Measurements from ENCODE around the gene GRB14.
"Not testable (repeated sequence)": the region's sequence is repeated elsewhere in the genome, so short reads cannot be mapped to it uniquely, and the experiment has no call there.

GRB14 gene

GRCh38 chr2:164642946-164643555 is 21.8 kb upstream of the GRB14 start:
- Histone ChIP-seq H3K4me3 (replicated peaks; ENCODE audit: insufficient read depth, low read length) (no peak overlapping the region), H3K27ac (replicated peaks) (no peak overlapping the region), H3K27me3 (ENCODE audit: insufficient read depth, poor library complexity, severe bottlenecking) (no peaks in the 10 kb centered on the region)
- no peak for TF ChIP-seq GABPA (IDR thresholded peaks at IDR 0.05; ENCODE audit: low read depth)
- DNase-seq (ENCODE audit: low read depth in 1 of 2, low spot score in 1 of 2) = no peak

GRCh38 chr2:164642268-164642667 is 21.0 kb upstream of the GRB14 start:
- Histone ChIP-seq H3K4me3 (replicated peaks; ENCODE audit: insufficient read depth, low read length) (no peak overlapping the region), H3K27ac (replicated peaks) (no peak overlapping the region), H3K27me3 (ENCODE audit: insufficient read depth, poor library complexity, severe bottlenecking) (no peaks in the 10 kb centered on the region)
- DNase-seq (ENCODE audit: low read depth in 1 of 2, low spot score in 1 of 2) = no peak
- TF ChIP-seq GABPA (IDR thresholded peaks at IDR 0.05; ENCODE audit: low read depth) (no peak), POLR2AphosphoS5 (IDR thresholded peaks at IDR 0.05; ENCODE audit: low read depth) (no peak), CTCF (IDR thresholded peaks at IDR 0.05; ENCODE audit: insufficient read depth, low read length) (no peak), SPI1 (IDR thresholded peaks at IDR 0.05; ENCODE audit: borderline replicate concordance, low read depth) (no peak), REST (IDR thresholded peaks at IDR 0.05; ENCODE audit: insufficient replicate concordance, low read depth) (no peak)

GRCh38 chr2:164628319-164628718 is 7.0 kb upstream of the GRB14 start:
- not testable (repeated sequence) for H3K4me3 ChIP-seq (replicated peaks; ENCODE audit: insufficient read depth, low read length); DNase-seq (ENCODE audit: low read depth in 1 of 2, low spot score in 1 of 2); H3K27me3 ChIP-seq (ENCODE audit: insufficient read depth, poor library complexity, severe bottlenecking); H3K27ac ChIP-seq (replicated peaks)

GRCh38 chr2:164625378-164625971 is 4.2 kb upstream of the GRB14 start:
- Histone ChIP-seq H3K4me3 (replicated peaks; ENCODE audit: insufficient read depth, low read length) (no peak overlapping the region), H3K27me3 (ENCODE audit: insufficient read depth, poor library complexity, severe bottlenecking) (peaks cover 12% of the 10 kb centered on the region), H3K27ac (replicated peaks) (no peak overlapping the region)
- no peak for DNase-seq (ENCODE audit: low read depth in 1 of 2, low spot score in 1 of 2)
- TF ChIP-seq REST (IDR thresholded peaks at IDR 0.05; ENCODE audit: insufficient replicate concordance, low read depth) = no peak
- TF ChIP-seq POLR2AphosphoS5 (IDR thresholded peaks at IDR 0.05; ENCODE audit: low read depth) = no peak
- no peak for TF ChIP-seq SPI1 (IDR thresholded peaks at IDR 0.05; ENCODE audit: borderline replicate concordance, low read depth)
- no peak for TF ChIP-seq GABPA (IDR thresholded peaks at IDR 0.05; ENCODE audit: low read depth)
- no peak for TF ChIP-seq CTCF (IDR thresholded peaks at IDR 0.05; ENCODE audit: insufficient read depth, low read length)

GRCh38 chr2:164624316-164624715 is 3.0 kb upstream of the GRB14 start:
- no peak for DNase-seq (ENCODE audit: low read depth in 1 of 2, low spot score in 1 of 2)
- Histone ChIP-seq H3K27me3 (ENCODE audit: insufficient read depth, poor library complexity, severe bottlenecking) (peaks cover 16% of the 10 kb centered on the region), H3K4me3 (replicated peaks; ENCODE audit: insufficient read depth, low read length) (no peak overlapping the region), H3K27ac (replicated peaks) (no peak overlapping the region)
- TF ChIP-seq REST (IDR thresholded peaks at IDR 0.05; ENCODE audit: insufficient replicate concordance, low read depth) (no peak), CTCF (IDR thresholded peaks at IDR 0.05; ENCODE audit: insufficient read depth, low read length) (no peak), GABPA (IDR thresholded peaks at IDR 0.05; ENCODE audit: low read depth) (no peak), POLR2AphosphoS5 (IDR thresholded peaks at IDR 0.05; ENCODE audit: low read depth) (no peak), SPI1 (IDR thresholded peaks at IDR 0.05; ENCODE audit: borderline replicate concordance, low read depth) (no peak)

Measured in HL-60 (cell line).